BE2C (cell line): ENCODE measurements around the gene ARHGEF17.

ENCODE experiments used
- DNase-seq: peaks from one replicate; pipeline ENCODE4 v3.0.0-alpha.2; 2020
- H3K27me3 ChIP-seq: fragments of 250-450 bp; sonication (Bioruptor Pico); 2 replicates; pipeline ENCODE4 v1.5.1; 2020; ENCODE audit warnings: mild to moderate bottlenecking
- H3K36me3 ChIP-seq: fragments of 250-450 bp; sonication (Bioruptor Pico); 2 replicates; pipeline ENCODE4 v1.5.1; 2020; ENCODE audit warnings: mild to moderate bottlenecking
- H3K4me1 ChIP-seq: fragments of 250-450 bp; sonication (Bioruptor Pico); 2 replicates; pipeline ENCODE4 v1.5.1; 2020
- H3K4me3 ChIP-seq: 2 replicates; pipeline ENCODE4 v1.5.1; 2011; ENCODE audit warnings: low read depth, low read length
- H3K9me3 ChIP-seq: fragments of 250-450 bp; sonication (Bioruptor Pico); 2 replicates; pipeline ENCODE4 v1.5.1; 2020
- TF ChIP-seq, protein P1 (sequence below): IDR thresholded peaks from 2 replicates; pipeline ENCODE4 v1.5.1; 2012; ENCODE audit warnings: mild to moderate bottlenecking, low read depth, low read length

Gene ARHGEF17

DNA sequence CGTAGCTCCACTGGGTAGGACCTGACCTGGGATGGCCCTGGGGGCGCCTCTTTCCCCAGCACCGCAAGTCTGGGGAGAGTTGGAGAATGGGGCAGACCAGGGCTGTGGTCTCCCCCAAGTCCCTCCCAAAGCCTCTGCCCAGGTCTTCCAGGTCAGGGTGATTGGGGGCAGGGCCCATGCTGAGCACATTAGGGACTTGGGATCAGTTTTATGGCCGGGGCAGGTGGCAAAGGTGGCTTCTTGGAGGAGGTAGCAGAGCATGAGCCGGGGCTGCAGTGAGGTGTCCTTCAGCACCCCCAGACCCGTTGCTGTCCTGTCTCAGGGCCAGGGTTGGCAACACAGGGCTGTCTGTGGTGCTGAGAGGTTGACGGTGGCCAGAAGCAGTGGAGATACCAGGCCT, 74.1 kb downstream of the ARHGEF17 start:
- no peak for DNase-seq
- no peaks in the 10 kb centered on the region for H3K36me3 ChIP-seq
- H3K27me3 ChIP-seq, result no peaks in the 10 kb centered on the region
- TF ChIP-seq, protein P1, sequence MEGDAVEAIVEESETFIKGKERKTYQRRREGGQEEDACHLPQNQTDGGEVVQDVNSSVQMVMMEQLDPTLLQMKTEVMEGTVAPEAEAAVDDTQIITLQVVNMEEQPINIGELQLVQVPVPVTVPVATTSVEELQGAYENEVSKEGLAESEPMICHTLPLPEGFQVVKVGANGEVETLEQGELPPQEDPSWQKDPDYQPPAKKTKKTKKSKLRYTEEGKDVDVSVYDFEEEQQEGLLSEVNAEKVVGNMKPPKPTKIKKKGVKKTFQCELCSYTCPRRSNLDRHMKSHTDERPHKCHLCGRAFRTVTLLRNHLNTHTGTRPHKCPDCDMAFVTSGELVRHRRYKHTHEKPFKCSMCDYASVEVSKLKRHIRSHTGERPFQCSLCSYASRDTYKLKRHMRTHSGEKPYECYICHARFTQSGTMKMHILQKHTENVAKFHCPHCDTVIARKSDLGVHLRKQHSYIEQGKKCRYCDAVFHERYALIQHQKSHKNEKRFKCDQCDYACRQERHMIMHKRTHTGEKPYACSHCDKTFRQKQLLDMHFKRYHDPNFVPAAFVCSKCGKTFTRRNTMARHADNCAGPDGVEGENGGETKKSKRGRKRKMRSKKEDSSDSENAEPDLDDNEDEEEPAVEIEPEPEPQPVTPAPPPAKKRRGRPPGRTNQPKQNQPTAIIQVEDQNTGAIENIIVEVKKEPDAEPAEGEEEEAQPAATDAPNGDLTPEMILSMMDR, result no peak
- no peak overlapping the region for H3K4me3 ChIP-seq
- no peaks in the 10 kb centered on the region for H3K9me3 ChIP-seq
- no peaks in the 10 kb centered on the region for H3K4me1 ChIP-seq

DNA sequence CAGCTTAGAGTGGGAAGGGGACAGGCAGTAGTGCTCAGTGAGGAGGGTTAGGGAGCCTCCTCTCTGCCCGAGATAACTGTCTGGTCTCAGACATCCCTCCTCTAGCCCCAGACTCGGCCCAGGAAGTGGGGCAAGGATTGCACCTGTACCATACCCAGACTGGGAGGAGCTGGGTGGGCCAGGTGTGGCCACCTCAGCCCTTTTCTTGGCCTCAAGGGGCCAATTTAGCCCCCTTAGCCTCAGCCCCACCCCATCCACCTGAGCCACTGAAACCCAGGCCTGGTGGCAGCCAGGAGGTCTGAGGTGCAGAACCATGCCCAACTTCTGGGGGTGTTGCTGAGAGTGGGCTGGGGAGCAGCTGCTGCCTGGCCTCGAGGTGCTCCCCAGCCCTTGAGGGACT, 74.7 kb downstream of the ARHGEF17 start:
- Histone ChIP-seq H3K4me3 (no peak overlapping the region), H3K27me3 (no peaks in the 10 kb centered on the region), H3K36me3 (no peaks in the 10 kb centered on the region), H3K9me3 (no peaks in the 10 kb centered on the region), H3K4me1 (no peaks in the 10 kb centered on the region)
- DNase-seq, result no peak
- TF ChIP-seq, protein P1, result no peak

DNA sequence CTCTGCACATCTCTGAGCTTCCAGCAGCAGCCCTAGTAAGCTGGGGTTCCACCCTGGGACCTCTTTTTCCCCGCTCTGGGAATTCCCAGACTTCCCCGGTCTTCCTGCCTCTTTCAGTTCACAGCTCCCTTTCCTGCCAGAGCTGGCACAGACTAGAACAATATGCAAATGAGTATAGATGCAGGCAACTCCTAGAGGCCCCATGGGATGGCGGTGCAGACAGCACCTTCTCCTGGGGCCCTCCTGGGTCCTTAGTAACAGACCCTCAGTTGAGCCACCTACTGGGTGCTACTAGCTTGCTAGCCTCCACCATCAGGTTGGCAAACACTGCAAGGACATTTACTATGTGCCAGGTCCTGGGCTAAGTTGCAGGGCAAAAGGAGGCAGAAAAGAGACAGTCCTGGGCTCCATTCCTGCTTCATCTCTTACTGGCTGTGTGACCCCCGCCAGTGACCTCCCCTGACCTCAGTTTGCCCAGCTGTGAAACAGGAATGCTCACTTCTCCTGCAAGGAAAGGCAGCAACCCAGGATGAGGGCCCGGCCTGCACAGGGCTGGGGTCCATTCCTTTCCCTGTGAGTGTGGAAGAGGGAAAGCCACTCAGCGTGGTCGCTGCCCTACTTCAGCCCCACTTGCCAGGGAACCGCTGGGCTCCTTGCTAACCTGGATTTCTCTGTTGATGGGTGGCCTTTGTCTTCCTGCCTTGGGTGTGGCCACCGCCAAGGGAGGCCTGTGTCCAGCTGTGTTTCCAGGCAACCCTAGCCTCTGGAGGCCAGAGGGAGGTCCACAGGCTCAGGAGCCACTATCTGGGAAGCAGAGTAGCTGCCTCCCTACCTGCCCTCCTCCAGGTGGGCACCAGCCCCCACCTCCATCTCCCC, 75.4 kb downstream of the ARHGEF17 start:
- Histone ChIP-seq H3K27me3 (no peaks in the 10 kb centered on the region), H3K4me1 (no peaks in the 10 kb centered on the region), H3K36me3 (no peaks in the 10 kb centered on the region), H3K9me3 (no peaks in the 10 kb centered on the region), H3K4me3 (no peak overlapping the region)
- TF ChIP-seq, protein P1, result no peak
- no peak for DNase-seq

DNA sequence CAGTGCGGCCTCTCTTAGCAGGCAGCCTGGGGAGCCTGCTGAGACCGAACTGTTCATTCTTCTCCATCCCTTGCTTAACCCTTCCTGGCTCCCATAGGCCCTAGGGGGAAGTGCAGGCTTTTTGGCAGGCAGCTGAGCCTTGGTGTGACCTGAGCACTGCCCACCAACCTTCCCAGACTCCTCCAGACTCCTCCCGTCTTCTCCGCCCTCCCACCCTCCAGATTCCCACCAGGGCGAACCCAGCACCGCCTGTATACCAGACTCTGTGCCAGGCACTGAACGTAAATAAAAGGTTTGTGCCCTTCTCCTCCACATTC, 76.0 kb downstream of the ARHGEF17 start:
- no peaks in the 10 kb centered on the region for H3K27me3 ChIP-seq

DNA sequence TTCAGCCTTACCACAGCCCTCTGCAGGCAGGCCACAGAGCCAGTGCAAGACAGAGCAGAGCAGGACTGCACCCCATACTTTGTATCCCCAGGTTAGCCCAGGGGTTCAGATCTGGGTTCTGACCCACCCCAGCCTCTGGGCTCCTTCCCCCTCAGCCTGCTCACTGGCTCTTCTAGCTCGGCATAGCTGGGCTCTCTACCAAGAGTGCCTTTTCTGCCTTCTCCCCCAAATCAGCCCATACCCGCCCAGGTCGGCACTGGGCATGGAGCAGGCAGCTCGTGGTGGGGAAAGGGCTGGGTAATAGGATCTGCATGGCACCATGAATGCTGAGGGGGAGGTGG, 76.4 kb downstream of the ARHGEF17 start:
- no peak overlapping the region for H3K4me3 ChIP-seq
- H3K27me3 ChIP-seq, result no peaks in the 10 kb centered on the region
- no peaks in the 10 kb centered on the region for H3K4me1 ChIP-seq
- no peaks in the 10 kb centered on the region for H3K36me3 ChIP-seq
- TF ChIP-seq, protein P1, result no peak
- DNase-seq, result no peak
- no peaks in the 10 kb centered on the region for H3K9me3 ChIP-seq

More for the DNA sequence above, 76.0 kb downstream of the ARHGEF17 start:
- no peak overlapping the region for H3K4me3 ChIP-seq
- no peaks in the 10 kb centered on the region for H3K4me1 ChIP-seq
- H3K9me3 ChIP-seq, result no peaks in the 10 kb centered on the region
- DNase-seq, result no peak
- no peaks in the 10 kb centered on the region for H3K36me3 ChIP-seq
- TF ChIP-seq, protein P1, result no peak

DNA sequence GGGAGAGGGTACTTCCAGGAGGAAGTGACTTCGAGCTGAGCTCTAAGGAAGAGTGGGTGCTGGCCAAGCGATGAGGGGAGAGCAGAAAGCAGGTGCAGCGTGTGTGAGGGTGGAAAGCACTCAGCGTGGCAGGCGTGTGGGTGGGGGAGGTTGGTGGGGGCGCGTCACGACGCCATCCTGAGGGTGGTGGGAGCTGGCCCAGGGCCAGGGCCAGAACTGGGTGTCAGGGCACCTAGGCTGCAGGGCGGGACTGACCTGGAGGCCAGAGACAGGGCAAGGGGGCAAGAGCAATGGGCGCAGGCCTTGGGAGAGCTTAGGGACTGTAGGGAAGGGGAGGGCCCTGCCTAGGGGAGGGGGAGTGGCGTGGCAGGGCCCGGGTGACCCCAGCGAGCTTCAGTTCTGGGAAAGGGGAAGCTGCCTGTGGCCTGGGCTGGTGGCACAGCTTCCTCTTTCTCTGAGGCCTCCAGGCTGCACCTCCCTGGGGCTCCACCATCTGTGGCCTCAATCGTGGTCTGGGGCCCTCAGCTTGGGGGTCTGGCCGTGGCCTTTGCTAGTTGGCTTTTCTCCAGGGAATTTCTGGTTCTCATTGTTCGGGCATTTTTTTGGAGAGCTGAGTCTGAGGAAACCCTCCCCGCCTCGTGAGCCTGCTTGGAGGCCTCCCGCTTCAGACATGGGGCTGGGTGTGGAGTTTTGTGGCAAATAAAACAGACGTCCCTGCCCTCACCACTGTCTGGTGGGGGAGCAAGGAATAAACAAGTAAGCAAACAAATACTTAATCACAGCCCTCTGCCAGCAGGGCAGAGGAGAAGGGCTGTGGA, 77.0 kb downstream of the ARHGEF17 start:
- DNase-seq, result no peak
- H3K4me1 ChIP-seq, result no peaks in the 10 kb centered on the region
- H3K27me3 ChIP-seq, result no peaks in the 10 kb centered on the region
- no peaks in the 10 kb centered on the region for H3K9me3 ChIP-seq
- H3K4me3 ChIP-seq, result no peak overlapping the region
- TF ChIP-seq, protein P1, result no peak
- H3K36me3 ChIP-seq, result no peaks in the 10 kb centered on the region
